Amniotic stem cell (primary cell): ENCODE data around the gene JDP2.

Source experiments
- DNase-seq: peaks from one replicate; lab custom pipeline; 2025; lab: John Stamatoyannopoulos, UW

Gene JDP2

GRCh38 chr14:75484711-75485429 lies 57.0 kb downstream of the JDP2 start:
- no peak for DNase-seq

DNA sequence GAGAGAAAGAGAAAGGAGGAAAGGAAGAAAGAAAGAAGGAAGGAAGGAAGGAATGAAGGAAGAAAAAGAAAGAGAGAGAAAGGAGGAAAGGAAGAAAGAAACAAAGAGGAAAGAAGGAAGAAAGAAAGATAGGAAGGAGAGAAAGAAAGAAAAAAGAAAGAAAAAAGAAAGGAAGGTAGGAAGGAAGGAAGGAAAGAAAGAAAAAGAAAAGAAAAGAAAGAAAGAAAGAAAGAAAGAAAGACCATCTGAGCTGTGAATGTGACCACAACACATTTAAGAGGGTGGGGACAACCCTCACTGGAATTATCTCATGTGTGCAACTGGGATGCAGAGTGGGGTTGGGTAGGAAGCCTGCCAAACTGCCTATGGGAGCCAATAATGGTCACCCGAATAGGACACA lies 58.5 kb downstream of the JDP2 start:
- DNase-seq, result no peak

GRCh38 chr14:75487155-75487671 lies 59.4 kb downstream of the JDP2 start:
- DNase-seq, result no peak

GRCh38 chr14:75489480-75489837 lies 61.6 kb downstream of the JDP2 start:
- no peak for DNase-seq

DNA sequence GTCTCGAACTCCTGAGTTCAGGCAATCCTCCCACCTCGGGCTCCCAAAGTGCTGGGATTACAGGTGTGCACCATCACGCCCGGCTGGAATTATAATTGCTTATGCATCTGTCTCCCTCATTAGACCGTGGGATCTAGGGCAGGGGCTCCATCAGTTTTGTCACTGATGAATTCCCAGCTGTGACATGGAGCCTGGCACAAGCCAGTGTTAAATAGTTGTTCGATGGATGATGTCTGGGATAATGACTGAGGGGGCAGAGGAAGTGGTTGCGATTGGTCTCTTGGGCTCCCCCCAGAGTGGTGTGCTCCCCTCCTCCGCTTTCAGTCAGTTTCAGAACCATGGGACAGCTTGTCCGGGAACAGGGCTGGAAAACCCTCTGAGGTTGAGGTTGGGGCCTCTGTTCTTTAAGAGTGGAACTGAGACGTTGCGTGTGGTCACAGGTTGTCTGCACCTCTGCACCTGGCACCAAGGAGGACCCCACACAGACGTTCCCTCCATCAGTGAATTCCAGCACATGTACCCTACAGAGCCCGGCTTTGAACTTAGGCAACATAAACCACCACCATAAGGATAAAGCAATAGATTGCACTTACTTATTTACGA lies 63.7 kb downstream of the JDP2 start:
- DNase-seq, result no peak

DNA sequence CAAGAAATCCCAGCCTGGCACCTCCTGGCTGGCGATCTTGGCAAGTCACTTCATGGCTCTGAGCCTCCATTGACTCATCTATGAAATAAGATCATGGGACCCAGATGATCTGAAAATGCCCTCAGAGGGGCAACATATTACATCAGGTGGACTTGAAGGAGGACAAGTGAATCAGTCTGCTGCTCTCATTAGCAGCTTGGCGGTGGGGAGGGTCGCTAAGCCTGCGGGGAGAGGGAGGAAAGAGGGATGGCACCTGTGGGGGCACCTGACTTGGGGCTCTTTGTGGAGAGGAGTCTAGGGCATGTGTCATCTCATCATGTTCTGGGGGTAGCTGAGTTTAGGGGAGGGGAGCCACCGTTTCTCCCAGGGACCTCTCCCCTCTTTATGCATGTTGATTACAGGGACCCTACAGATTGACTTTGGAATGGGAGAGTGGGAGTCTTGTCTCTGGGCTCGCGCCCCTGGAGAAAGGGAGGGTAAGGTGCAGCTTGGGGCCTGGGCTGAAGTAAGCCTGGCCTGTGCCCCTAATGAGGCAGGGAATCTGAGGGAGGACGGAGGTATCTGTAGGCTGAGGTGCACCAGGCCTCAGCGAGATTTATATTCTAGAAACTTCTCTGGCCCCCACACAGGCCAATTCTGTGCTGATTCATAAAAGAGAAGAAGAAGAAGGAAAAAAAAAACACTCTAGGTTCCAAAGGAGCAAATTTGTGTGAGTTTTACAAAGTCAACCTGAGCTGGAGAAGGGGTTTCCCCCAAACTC lies 65.2 kb downstream of the JDP2 start:
- DNase-seq, result no peak

- DNase-seq, result no peak
Measured at GRCh38 chr14:75493592-75494087, 65.8 kb downstream of the JDP2 start.

DNA sequence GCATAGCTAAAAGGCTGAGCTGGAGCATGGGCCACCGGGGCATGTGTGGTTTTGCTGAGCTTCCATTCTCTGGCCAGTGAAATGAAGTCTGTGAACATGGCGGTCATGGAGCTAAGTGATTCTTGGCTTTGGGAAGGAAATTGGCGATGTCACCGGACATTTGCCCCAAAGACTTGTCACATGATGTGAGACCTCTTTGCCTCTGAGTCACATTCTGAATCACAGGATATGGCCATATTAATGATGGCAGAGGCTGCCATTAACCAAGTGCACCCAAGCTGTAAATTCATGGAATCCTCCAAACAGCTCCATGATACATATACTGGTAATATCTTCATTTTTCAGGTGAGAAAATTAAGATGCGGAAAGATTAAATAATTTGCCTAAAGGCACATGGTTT lies 67.1 kb downstream of the JDP2 start:
- no peak for DNase-seq

GRCh38 chr14:75495399-75495798 lies 67.6 kb downstream of the JDP2 start:
- no peak for DNase-seq

- no peak for DNase-seq
Measured at GRCh38 chr14:75495882-75496281, 68.1 kb downstream of the JDP2 start.

- DNase-seq, result no peak
Measured at GRCh38 chr14:75496755-75497154, 68.9 kb downstream of the JDP2 start.

GRCh38 chr14:75497191-75497590 lies 69.4 kb downstream of the JDP2 start:
- no peak for DNase-seq

- DNase-seq, result no peak
Measured at GRCh38 chr14:75497701-75498100, 69.9 kb downstream of the JDP2 start.

GRCh38 chr14:75499084-75499875 lies 71.5 kb downstream of the JDP2 start:
- DNase-seq, result no peak

DNA sequence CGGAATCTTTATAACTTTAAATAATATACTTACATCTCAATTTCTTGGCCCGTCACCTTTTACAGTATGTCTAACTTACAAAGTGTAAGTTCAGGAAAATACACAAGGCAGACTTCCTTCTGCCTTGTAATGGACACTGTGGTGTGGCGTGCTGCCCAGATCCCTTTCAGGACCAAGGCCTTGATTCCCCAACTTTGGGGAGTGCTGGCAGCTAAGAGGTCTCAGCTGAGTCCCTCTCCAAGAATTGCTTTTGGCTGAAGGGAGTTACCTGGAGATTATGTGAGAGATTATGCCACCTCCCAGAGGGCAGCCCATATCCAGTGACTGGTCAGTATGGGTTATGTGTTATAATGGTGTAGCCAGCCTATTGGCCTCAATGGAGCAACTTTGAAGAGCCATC lies 73.3 kb downstream of the JDP2 start:
- no peak for DNase-seq

- no peak for DNase-seq
Measured at GRCh38 chr14:75504411-75504810, 76.6 kb downstream of the JDP2 start.

- no peak for DNase-seq
Measured at GRCh38 chr14:75506930-75507329, 79.1 kb downstream of the JDP2 start.

GRCh38 chr14:75510547-75510946 lies 82.7 kb downstream of the JDP2 start:
- no peak for DNase-seq

GRCh38 chr14:75511201-75511600 lies 83.4 kb downstream of the JDP2 start:
- no peak for DNase-seq

DNA sequence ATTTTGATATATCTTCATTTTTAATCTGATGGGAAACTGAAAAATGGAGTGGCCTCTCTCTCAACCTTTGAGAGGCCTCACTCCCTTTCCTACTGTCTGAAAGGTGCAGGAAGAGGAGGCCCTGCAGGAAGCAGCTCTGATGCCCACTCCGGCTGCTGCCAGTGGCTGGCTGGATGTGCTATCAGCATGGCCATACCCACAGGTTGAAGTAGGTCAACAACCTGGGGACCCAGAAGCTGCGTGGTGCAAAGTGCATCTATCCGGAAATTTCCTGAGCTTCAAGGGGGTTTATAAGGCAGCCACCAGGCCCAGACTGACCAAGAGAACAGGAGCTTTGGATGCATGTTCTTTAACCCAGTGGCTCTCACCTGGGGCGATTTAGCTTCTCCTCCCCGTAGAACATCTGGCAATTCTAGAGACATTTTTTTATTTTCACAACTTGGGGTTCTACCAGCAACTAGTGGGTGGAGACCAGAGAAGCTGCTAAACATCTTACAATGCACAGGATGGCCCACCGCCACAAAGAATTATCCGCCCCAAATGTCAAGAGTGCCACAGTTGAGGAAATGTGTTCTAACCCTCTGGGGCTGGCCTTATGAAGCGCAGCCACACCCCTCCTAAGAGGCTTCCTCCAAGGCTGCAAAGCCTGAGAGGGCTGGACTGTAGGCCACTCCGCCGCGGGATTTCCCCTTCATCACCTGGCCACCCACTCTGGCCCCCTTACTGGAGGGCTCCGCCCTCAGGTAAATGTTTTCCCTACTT lies 86.3 kb downstream of the JDP2 start:
- DNase-seq, result no peak
